Activated T-cell treated with anti-CD3 and anti-CD28 coated beads, Interleukin-2, amount 50 U/mL, for 48 hours (primary cell): ENCODE measurements around the gene GALNT2.

ENCODE experiments used
- DNase-seq, 2 experiments: peaks; one replicate each; pipeline ENCODE4 v3.0.0-alpha.2; 2020

Gene GALNT2

GRCh38 chr1:230073371-230074035 lies 6.5 kb downstream of the GALNT2 start:
- no peak for DNase-seq

GRCh38 chr1:230074270-230074669 lies 7.2 kb downstream of the GALNT2 start:
- no peak for DNase-seq

DNA sequence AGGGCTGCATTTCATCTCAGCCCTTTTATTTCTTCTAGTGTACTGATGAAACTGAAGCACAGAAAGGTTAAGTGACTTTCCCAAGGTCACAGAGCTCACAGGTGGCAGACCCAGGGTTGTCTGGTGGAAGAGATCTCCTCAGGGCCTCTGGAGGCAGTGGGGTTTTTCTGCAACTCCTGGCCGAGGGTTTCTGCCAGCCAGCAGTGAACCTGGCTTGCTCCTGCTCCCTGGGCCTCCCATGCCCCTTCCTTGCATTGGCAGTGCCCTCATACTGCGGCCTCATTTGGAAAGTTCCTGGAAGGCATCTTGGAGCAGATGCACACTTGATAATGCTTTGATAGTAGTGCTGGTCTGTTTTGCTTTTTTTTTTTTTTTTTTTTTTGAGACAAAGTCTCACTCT lies 7.7 kb downstream of the GALNT2 start:
- DNase-seq = no peak

DNA sequence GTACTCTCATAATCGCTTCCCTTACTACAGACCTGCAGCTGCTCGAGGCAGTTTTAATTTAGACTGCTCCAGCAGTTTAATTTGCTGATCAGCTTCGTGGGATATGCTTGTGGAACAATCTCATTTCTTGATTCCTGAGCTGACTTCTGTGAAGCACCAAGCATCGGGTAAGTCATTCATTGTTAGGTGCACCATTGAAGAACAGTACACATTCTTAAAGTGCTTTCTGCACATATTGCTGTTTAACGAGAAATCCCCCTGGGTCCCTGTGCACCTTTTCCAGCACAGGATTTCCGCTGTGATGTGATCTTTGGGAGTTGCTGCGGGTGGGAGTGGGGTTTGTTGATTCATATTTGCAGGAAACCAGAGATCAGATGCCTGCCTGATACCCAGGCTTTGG lies 9.1 kb downstream of the GALNT2 start:
- no peak for DNase-seq

DNA sequence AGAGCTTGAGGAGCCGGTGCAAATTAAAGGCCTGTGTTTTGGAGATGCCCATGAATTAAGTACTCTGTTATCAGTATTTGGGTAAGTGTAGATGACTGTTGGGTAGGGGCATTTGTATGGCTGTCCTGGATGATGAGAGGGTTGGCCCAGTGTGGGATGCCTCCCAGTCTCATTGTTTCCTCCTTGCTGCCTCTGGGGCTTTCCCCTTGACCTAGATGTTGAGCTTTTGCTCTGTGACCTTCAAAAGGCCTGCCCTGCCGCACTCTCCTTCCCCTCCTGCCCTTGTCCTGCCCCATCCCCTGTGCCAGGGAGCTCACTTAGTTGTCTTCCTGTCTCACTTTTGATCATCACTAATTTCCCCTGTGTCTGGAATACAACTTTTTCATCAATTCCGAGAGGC lies 10.0 kb downstream of the GALNT2 start:
- no peak for DNase-seq

DNA sequence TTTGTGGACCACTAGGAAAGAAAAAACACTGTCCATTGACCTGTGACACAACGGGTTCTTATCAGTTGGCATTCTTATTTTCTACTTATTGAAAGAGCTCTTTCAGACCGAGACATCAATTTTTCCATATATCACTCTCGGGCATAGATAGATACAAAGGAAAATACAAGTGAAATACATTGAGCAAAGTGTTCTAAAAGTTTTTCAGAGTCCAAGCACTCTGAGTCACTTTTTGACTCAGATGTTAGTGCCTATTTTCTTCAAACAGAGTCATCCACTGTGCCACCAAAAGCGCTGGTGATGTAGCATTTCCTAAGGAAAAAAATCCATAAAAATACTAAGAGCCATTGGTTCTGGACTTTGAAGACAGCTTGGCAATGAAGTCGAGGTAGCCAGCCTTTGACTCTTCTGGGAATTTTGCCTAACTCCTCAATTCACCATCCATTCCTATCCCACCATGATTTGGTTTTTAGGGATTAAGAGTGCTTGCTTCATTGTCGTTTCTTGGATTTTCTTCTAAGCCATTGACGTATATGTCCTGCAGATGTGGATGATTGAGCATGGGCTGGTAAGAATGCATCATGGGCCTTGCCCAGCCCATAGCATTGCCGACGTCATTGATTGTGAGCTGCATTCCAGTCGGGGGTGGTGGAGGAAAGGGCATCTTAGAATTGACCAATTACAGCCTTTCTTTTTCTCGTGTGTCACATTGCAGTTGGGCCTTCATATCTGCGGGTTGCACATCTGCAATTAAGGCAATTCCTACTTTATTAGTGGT lies 10.6 kb downstream of the GALNT2 start:
- no peak for DNase-seq

DNA sequence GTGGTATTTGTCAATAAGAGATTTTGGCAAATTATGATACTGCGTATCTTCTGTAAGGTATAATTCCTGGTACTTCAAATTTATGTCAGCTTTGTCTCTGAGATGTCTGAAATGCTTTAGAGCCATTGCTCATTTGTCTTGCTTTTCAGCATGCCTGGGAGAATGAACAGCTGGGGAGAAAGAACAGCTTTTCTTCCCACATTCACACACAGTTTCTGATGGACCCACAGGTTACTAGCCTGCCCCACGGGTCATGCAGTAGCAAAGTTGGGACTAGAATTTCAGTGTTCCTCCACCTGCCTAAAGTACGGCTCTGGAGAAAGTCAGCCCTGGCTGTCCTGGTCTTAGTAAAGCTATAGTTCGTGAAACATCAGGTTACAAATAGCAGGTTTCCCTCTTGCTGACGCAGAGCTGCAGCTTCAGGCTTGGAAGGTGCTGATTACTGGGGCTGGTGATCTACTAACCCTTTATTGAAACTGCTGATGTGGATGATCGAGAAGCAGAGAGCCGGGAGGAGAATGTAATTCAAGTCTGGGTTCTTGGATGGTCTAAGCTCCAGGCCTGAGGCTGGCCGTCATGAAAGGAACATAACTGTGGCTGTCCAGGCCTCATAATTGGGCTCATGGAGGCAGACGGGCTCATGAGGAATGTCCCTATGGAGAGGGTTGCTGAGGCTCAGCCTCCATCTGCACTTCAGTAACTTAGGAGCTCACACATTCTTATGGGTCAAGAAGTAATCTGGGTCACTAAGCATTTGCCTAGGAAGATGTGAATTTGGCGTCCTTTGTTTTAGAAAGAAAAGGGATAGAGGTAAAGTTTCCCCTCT lies 12.4 kb downstream of the GALNT2 start:
- no peak for DNase-seq

DNA sequence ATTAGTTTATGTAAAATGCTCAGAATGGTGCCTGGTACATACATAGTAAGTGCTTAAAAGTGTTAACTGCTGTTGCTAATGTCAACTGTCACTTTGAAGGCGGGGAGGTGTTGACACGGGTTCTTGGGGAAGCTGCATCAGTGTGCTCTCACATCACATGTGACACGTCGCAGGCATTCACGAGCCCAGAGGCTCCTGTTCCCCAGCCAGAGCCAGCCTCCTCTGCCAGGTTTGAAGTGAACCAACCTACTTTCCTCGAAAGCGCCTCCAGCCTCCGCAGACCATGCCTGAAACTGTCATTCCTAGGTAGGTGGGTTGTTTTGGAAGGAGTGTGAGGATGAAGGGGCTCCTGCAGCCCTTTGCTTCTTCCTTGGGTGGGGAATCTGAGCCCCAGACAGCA lies 13.8 kb downstream of the GALNT2 start:
- no peak for DNase-seq

DNA sequence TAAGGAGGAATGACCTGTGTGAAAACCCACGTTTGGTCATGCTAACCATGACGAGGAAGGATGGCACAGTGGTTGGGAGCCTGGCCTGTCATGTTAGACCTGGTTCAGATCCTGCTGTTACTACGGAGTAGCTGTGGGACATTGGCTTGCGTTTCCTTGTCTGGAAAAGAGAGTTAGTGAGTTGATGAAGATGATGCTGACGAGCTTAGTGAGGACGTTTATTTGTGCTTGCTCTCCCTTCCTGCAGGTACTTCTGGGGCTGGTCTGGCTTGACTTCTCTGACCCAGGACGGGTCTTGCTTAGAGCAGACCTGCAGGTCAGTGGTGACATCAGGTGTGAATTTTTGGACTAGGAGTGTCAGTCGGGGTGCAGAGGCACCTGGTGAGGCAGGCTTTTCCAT lies 14.7 kb downstream of the GALNT2 start:
- DNase-seq = no peak

DNA sequence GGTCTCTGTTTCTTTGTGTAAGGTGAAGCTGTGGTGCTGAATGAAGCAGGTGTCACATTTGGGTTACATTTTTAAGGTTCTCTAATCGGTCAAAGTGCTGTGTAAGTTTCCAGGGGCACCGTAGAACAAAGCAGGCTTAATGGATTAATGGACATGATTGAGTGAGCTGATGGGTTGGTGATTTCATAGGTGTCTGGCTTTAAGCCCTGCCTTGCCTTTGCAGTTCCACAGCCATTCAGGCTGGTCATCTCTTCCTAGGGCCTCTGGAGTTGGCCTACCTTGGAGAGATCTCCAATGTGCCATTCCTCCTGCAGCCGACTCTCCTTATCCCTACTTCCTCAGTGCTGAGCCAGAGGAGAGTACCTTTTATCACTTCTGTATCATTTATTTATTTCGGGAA lies 15.2 kb downstream of the GALNT2 start:
- no peak for DNase-seq

GRCh38 chr1:230083053-230083452 lies 16.0 kb downstream of the GALNT2 start:
- DNase-seq = no peak

DNA sequence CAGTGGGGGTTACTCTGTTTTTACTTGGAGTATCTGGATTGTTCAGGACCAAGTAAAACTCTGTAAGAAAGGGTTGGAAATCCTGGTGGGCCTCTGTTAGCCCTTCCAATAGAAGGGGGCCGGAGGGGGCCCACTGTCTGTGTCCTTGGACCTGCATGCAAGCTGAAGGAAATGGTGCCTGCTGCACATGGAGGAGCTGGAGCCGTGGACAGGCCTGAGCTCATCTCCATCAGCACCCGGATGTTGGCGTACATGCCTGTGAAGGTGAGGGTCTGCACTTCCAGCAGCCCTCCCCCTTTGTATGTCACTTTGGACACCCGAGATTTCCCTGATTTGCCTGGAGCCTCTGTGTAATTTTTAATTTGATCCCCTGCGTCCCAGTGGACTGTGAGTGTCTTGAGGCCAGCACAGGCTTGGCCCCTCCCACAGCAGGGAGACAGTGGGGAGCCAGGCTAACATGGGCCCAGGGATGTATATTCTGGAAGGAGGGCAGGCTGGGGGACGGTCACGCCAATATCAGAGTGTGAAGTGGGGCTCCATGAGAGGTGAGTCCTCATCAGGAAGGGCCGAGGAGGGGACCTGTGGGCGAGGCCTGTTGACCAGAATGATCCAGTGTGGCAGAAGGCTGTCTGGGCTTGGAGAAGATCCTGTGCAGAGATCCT lies 16.8 kb downstream of the GALNT2 start:
- no peak for DNase-seq

DNA sequence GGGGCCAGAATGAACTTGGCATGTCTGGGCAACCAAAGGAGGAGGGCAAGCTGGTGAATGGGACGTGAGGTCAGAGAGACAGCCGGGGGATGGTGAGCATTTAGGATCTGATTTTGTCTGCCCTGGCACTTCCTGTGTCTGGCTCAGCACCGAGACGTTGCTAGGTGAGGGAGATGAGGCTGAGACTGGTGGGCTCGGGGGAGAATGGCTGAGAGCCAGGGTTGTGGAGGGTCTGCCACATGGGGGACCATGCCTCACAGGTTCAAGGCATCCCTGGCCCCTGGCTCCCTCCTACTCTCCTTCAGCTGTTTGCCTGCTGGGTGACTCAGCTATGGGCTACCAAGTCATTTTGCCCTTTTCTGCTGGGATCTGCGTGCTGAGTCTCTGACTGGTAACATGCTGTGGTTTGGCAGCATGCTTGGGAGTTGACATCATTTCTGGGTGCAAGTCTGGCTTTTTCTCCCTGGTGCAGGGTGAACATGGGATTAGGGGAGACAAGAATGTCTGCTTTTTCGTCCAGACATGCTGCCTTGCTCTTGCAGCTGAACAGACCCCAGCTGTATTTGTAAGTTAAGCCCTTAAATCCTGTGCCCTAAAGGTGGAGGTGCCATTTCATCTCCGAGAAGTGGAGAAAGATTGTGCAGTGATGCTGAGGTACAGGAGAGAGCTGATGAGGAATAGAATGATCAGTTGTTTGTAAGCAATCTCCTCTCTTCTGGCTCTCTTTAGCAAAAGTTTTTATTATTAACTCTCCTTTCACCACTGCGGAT lies 17.6 kb downstream of the GALNT2 start:
- peak; percentile 83 to 85 for DNase-seq

DNA sequence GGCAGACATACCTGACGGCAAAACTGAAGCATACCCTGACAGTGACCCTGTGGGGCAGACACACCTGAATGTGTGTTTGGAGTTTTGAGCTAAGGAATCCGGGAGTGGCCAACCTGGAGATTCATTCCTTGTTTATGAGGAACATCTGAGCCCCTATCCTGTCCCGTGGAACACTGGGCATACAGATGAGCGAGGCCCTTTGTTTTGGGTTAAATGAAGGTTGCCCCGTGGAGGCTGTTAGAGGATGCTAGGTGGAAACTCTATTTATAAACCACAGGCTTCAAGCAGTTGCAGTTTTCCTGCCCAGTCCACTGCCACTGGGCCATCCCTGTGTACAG lies 18.1 kb downstream of the GALNT2 start:
- DNase-seq = no peak

- DNase-seq = no peak
Observed at GRCh38 chr1:230086151-230086550, 19.1 kb downstream of the GALNT2 start.

- no peak for DNase-seq
Observed at GRCh38 chr1:230087028-230087716, 20.1 kb downstream of the GALNT2 start.

- no peak for DNase-seq
Observed at GRCh38 chr1:230087717-230088105, 20.7 kb downstream of the GALNT2 start.

GRCh38 chr1:230090194-230090711 lies 23.2 kb downstream of the GALNT2 start:
- DNase-seq = no peak

DNA sequence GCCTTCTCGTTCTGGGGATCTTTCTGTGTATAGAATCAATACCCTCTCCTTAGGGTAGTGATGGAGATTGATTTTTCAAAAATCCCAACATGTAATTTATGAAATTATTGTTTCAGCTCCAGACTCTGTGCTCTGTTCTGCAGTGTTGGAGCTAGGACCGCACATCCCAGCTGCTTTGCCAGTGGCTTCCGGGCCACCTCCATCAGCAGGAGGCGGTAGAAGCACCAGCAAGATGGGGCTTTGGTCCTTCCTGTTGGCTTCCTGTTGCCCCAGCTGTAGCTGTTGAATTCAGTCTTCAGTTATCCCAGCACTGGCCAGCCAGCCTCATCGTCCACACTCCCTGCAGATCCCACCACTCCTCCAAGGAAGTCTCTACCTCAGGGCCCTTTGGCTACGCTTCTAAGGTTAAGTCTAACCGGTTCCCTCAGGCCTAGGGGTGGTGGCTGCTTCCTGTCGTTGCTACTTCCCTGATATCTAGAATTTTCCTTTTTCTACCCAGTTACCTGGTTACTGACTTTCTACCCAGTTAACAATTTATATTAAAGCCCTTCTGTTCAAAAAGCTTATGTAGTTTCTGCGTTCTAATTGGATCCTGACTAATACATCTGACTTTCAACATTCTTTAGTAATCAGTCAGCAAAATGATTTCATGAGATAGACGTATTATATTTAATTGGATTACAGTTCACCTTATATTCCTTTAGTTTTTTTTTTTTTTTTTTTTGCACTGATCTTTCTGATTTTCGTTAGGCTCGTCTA lies 24.6 kb downstream of the GALNT2 start:
- no peak for DNase-seq

- DNase-seq = no peak
Observed at GRCh38 chr1:230094746-230095145, 27.7 kb downstream of the GALNT2 start.

DNA sequence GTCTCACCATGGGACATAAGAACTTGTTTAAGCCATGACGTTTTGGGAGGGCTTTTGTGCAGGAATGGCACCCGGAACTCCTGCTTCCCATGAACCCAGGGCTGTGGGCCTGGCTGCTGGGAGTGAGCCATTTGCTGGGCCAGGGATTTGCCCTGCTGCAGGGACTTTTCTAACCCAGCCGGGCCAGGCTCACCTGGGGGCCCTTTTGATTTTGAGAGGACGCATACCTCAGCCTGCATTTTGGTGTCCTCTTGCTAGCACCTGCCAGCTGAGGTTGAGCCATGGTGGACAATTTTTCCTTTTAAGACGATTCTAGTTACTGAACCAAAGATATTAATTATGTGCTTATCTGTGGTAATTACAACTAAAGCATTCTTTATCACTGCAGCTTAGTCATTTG lies 28.9 kb downstream of the GALNT2 start:
- no peak for DNase-seq
